ENCODE results near the gene PAPPA2.
A peak's percentile ranks its signal among the peaks of the same experiment; 100 is the strongest.

The PAPPA2 gene

GRCh38 chr1:176461576-176461975, 1.4 kb upstream of the PAPPA2 start:
- in situ Hi-C loops (cut with HindIII; ENCODE audit: low sequenced_read_pairs), result no loop called here
- DNase-seq (ENCODE audit: low read depth), result no peak
- TF ChIP-seq CTCF (IDR thresholded peaks at IDR 0.05; ENCODE audit: low read depth, low read length, missing control alignments), result no peak
- no peak overlapping the region for H3K4me3 ChIP-seq (ENCODE audit: low read depth, low read length)

GRCh38 chr1:176466514-176466913, 3.5 kb downstream of the PAPPA2 start:
- DNase-seq (ENCODE audit: low read depth), result no peak
- in situ Hi-C loops (cut with HindIII; ENCODE audit: low sequenced_read_pairs), result no loop called here

GRCh38 chr1:176469450-176470010, 6.6 kb downstream of the PAPPA2 start:
- peak; percentile 22 for DNase-seq (ENCODE audit: low read depth)
- no peak overlapping the region for H3K4me3 ChIP-seq (ENCODE audit: low read depth, low read length)
- in situ Hi-C loops (cut with HindIII; ENCODE audit: low sequenced_read_pairs), result no loop called here
- no peak for TF ChIP-seq CTCF (IDR thresholded peaks at IDR 0.05; ENCODE audit: low read depth, low read length, missing control alignments)

More at GRCh38 chr1:176466514-176466913, 3.5 kb downstream of the PAPPA2 start:
- TF ChIP-seq CTCF (IDR thresholded peaks at IDR 0.05; ENCODE audit: low read depth, low read length, missing control alignments), result peak; percentile 20
- no peak overlapping the region for H3K4me3 ChIP-seq (ENCODE audit: low read depth, low read length)

GRCh38 chr1:176471338-176472121, 8.6 kb downstream of the PAPPA2 start:
- no peak for TF ChIP-seq CTCF (IDR thresholded peaks at IDR 0.05; ENCODE audit: low read depth, low read length, missing control alignments)
- H3K4me3 ChIP-seq (ENCODE audit: low read depth, low read length), result no peak overlapping the region
- in situ Hi-C loops (cut with HindIII; ENCODE audit: low sequenced_read_pairs), result no loop called here
- no peak for DNase-seq (ENCODE audit: low read depth)

GRCh38 chr1:176479971-176480370, 17.0 kb downstream of the PAPPA2 start:
- H3K4me3 ChIP-seq (ENCODE audit: low read depth, low read length), result no peak overlapping the region
- DNase-seq (ENCODE audit: low read depth), result no peak
- TF ChIP-seq CTCF (IDR thresholded peaks at IDR 0.05; ENCODE audit: low read depth, low read length, missing control alignments), result no peak
- in situ Hi-C loops (cut with HindIII; ENCODE audit: low sequenced_read_pairs), result no loop called here

- in situ Hi-C loops (cut with HindIII; ENCODE audit: low sequenced_read_pairs), result no loop called here
- TF ChIP-seq CTCF (IDR thresholded peaks at IDR 0.05; ENCODE audit: low read depth, low read length, missing control alignments), result no peak
Measured at GRCh38 chr1:176480750-176481149, 17.8 kb downstream of the PAPPA2 start.

More at GRCh38 chr1:176480750-176481149, 17.8 kb downstream of the PAPPA2 start:
- H3K4me3 ChIP-seq (ENCODE audit: low read depth, low read length), result no peak overlapping the region
- DNase-seq (ENCODE audit: low read depth), result no peak
